ENCODE results near the gene SLC35D2. TPM values are rescaled to one million over a fixed set of nuclear protein-coding genes. Genes with fewer than 3 reads are reported as not detected.
"Not testable (repeated sequence)": the region's sequence is repeated elsewhere in the genome, so short reads cannot be mapped to it uniquely, and the experiment has no call there.

SLC35D2 gene
- total and polyA plus RNA-seq, 10 donors, result 9.8 to 20.9 (median 13.5) TPM

- no peak overlapping the region for H3K27ac ChIP-seq
- H3K9me3 ChIP-seq, result no peaks in the 10 kb centered on the region
- H3K36me3 ChIP-seq, result peaks cover 0 to 30% (median 0%) of the 10 kb centered on the region in 6 donors
- no peak overlapping the region for H3K4me3 ChIP-seq
- no peak for DNase-seq
- no peaks in the 10 kb centered on the region for H3K4me1 ChIP-seq
- intact Hi-C loops (cut with DNase I; ENCODE audit: low total_unique reads), result no loop called here
- no peaks in the 10 kb centered on the region for H3K27me3 ChIP-seq (replicated peaks in 1 of 7)
- TF ChIP-seq POLR2AphosphoS5 (IDR thresholded peaks at IDR 0.05) (no peak), POLR2A (IDR thresholded peaks at IDR 0.05) (no peak), CTCF (IDR thresholded peaks at IDR 0.05 in 8 of 11, conservative IDR thresholded peaks at IDR 0.05 in 3 of 11) (no peak)
- 93 to 98% (median 96%) methylated on average over 1 of the region's 1 CpG for WGBS, 5 donors
These were observed 15.6 kb downstream of the SLC35D2 start for GRCh38 chr9:96367943-96368342.

GRCh38 chr9:96363175-96363967 is 20.1 kb downstream of the SLC35D2 start:
- intact Hi-C loops (cut with DNase I; ENCODE audit: low total_unique reads), result no loop called here
- Histone ChIP-seq H3K4me3 (no peak overlapping the region), H3K4me1 (no peaks in the 10 kb centered on the region), H3K9me3 (no peaks in the 10 kb centered on the region), H3K27me3 (replicated peaks in 1 of 7) (no peaks in the 10 kb centered on the region), H3K27ac (no peak overlapping the region), H3K36me3 (peaks cover 0 to 72% (median 0%) of the 10 kb centered on the region in 6 donors)
- no peak for DNase-seq
- 90 to 97% (median 94%) methylated on average over 9 of the region's 9 CpGs for WGBS, 5 donors
- TF ChIP-seq POLR2AphosphoS5 (IDR thresholded peaks at IDR 0.05) (no peak), POLR2A (IDR thresholded peaks at IDR 0.05) (no peak), CTCF (IDR thresholded peaks at IDR 0.05 in 8 of 11, conservative IDR thresholded peaks at IDR 0.05 in 3 of 11) (no peak)

GRCh38 chr9:96362119-96362518 is 21.4 kb downstream of the SLC35D2 start:
- H3K27me3 ChIP-seq (replicated peaks in 1 of 7); H3K4me3 ChIP-seq; H3K27ac ChIP-seq; H3K4me1 ChIP-seq; DNase-seq; H3K9me3 ChIP-seq; intact Hi-C loops (cut with DNase I; ENCODE audit: low total_unique reads): not testable (repeated sequence)
- 91 to 96% (median 94%) methylated on average over 6 of the region's 6 CpGs for WGBS, 5 donors
- H3K36me3 ChIP-seq, result peaks cover 0 to 79% (median 2%) of the 10 kb centered on the region in 6 donors

DNA sequence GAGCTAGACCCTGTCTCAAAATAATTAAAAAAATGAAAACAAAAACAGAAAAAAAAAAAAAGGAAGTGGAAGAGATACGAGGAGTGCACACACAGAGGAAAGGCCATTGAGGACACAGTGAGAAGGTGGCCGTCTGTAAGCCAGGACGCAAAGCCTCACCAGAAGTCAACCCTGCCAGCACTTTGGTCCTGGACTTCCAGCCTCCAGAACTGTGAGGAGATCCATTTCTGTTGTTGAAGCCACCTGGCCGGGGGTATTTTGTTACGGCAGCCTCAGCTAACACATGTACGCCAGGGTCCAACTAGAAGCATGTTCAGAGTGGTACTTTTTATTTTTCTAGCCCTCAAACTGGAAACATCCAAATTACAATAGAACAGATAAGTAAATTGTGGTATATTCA is 21.8 kb downstream of the SLC35D2 start:
- intact Hi-C loops (cut with DNase I; ENCODE audit: low total_unique reads), result no loop called here

More for the DNA sequence above, 21.8 kb downstream of the SLC35D2 start:
- Histone ChIP-seq H3K9me3 (no peaks in the 10 kb centered on the region), H3K27ac (no peak overlapping the region), H3K36me3 (peaks cover 0 to 83% (median 4%) of the 10 kb centered on the region in 6 donors), H3K4me3 (no peak overlapping the region), H3K27me3 (replicated peaks in 1 of 7) (no peaks in the 10 kb centered on the region), H3K4me1 (no peaks in the 10 kb centered on the region)
- 86 to 92% (median 90%) methylated on average over 6 of the region's 6 CpGs for WGBS, 5 donors
- peak; percentile 11 for DNase-seq
- TF ChIP-seq POLR2AphosphoS5 (IDR thresholded peaks at IDR 0.05), result no peak
- TF ChIP-seq POLR2A (IDR thresholded peaks at IDR 0.05), result no peak
- TF ChIP-seq CTCF (IDR thresholded peaks at IDR 0.05 in 8 of 11, conservative IDR thresholded peaks at IDR 0.05 in 3 of 11), result no peak

Data from spleen (tissue), 11 donors.